Smooth muscle cell of bladder (primary cell): ENCODE data around the gene CMTM1. TPM values are rescaled to one million over a fixed set of nuclear protein-coding genes. Genes with fewer than 3 reads are reported as not detected.

ENCODE experiments used
- total RNA-seq: library from RNA; depleted of rRNA; stranded (reverse); fragments of >200 nt; gene quantifications from 2 replicates; pipeline ENCODE4 v1.2.3, GENCODE V29; 2014

The CMTM1 gene
- total RNA-seq = 1.3 and 1.8 TPM in 2 replicates

DNA sequence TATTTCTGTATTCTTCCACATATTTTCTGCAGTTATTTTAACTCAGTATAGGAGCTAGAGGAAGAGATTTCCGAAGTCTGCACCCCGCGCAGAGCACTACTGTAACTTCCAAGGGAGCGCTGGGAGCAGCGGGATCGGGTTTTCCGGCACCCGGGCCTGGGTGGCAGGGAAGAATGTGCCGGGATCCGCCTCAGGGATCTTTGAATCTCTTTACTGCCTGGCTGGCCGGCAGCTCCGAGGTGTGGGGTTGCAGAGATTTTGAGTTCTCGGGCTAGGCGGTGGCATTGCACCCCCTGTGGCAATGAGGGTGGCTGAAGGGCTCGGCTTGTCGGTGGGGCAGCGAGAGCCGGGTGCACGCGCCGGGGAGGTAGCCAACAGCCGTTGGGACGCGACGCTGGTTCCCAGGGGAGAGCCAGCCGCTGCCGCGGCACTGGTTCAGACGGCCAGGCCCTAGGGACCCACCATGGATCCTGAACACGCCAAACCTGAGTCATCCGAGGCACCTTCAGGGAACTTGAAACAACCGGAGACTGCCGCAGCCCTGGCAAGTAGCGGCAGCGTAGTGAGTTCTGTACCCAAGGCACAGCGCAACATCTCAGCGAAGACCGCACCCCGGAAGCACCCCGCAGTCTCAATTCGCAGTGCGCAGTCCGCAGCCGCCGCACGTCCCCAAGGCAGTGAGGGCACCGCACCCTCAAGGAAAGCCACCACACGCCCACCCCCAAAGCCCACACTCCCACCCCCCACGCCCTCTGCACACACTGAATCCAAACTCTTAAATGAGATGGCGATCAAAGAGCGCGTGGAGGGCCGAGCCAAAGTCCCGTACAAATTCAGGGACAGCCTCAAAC, at the start of gene CMTM1:
CMTM1 (plus strand) TSS at position 389 of the 851 bp plus-strand sequence; CDS start at position 464, 75 bp downstream.

DNA sequence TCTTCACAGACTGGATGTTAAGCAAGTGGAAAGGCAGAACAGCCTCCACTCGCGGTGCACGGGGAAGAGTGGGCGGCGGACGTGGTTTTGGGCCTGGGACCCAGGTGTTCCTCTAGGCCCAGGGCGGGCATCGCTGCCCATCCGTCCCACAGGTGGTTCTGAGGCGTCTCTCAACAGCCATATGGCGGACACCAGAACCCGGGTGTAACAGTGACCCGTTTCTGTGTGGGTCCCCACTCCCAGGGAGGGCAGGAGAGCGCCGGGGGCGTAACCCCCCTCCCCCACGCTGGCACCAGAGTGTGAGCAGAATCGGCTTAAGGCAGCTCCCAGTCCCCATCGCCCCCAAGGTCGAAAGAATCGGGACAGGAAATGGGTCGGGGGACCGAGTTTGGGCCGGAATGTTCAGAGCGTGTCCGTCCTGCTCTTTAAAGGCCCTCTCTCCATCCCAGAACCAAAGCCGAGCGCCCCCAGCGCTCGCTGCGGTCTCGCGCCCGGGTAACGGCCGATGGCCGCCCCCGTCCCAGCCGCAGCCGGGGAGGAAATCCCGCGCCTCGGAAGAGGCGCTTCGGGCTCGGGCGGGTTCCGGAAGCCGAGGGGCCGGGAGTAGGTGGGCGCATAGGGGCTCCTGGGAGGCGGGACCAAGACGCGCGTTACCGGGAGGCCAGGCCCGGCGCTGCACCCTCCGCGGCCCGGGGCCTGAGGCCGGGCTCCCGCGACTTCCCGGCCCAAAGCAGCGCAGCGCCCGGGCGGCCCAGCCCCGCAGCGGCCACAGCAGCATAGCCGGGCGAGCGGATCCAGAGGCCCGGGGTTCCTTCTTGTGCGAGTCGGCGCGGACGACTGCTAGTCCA, 16.7 kb upstream of the CMTM1 start, which contains the start of gene TK2:
TK2 (minus strand) TSS at position 839 of the 848 bp plus-strand sequence; CDS start at position 778, 61 bp downstream.

GRCh38 chr16:66552286-66553177, 13.7 kb upstream of the CMTM1 start, which contains the start of gene CKLF:
Gene CKLF (plus strand): TSS chr16:66552576. CDS start chr16:66552716, 140 bp downstream.

DNA sequence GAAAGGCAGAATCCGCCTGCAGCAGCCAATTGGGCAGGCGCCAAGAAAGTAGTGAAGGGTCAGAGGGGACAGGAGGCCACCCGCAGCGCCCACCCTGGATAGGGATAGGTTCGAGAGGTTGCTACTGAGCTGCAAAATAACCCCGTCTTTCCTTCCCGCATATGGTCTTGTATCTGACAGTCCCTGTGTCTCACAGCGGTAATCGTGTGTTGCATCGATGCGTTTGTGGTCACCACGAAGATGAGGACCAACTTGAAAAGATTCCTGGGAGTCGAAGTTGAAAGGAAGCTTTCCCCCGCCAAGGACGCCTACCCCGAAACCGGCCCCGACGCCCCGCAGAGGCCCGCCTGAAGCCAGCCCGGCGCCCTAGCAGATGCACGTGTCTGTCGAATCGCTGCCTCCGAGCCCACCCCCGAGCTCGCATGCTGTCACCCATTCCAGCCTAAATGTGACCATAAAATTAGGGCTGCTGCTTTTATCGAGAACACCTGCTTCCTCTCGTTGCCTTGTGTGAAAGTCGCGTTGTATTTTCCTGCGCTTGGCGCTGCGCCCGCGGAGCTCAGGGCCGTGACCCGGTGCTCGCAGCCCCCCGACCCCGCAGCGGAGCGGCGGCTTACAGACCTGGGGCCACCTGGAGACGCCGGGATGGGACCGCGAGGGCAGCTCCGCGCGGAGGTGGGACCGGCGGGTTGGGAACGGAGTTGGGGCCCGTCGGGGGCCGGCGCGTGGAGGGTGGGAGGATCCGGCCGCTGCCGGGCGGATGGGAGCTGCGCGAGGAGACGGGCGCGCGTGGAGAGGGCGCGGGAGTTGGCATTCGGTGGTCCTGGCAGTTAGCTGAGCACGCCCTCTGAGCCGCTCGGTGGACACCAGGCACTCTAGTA, 12.7 kb downstream of the CMTM1 start, which contains the start of gene CMTM2:
CMTM2 (plus strand) TSS at position 813 of the 881 bp plus-strand sequence. CDS start 145 bp downstream, outside the sequence.

DNA sequence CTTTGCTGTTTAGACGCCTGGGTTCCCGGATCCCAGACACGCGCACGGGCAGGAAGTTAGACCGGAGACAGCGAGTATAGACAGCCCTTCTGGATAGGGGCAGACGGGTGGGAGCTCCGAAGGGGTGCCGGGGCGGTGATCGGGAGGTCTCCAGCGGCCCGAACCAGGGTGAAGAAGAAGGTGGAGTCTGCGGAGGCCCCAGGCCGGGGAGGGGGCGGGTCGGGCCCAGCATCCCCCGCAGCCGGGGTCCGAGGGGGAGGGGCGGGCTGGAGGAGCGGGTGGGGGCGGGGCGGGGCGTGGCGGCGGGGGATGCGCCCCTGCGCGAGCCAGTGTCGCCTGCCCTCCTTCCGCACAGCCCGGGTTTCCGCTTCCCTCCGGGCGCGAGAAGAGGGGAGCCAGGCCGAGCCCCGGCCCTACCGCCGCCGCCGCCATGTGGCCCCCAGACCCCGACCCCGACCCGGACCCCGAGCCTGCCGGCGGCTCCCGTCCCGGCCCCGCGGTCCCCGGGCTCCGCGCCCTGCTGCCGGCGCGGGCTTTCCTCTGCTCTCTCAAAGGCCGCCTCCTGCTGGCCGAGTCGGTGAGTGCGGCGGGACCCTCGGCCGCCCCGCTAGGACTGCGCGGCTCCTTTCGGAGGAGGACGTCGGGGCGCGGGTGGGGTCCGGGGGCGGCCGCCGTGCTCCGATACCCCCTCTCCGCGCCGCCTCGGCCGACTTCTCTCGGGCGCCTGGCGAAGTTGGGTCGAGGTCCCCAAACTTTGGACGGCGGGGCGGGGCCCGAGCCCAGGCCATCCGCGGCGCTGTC, 38.3 kb downstream of the CMTM1 start, which contains the start of gene CMTM3:
CMTM3 (plus strand) TSS at position 329 of the 801 bp plus-strand sequence; CDS start at position 431, 102 bp downstream.

Other genes starting within 250 kb of the CMTM1 start
- under 0.01 and 0.83 TPM in 2 replicates for gene CDH5, start 199.7 kb upstream of the CMTM1 start, total RNA-seq
- gene BEAN1, start 139.1 kb upstream of the CMTM1 start, total RNA-seq = not detected in 2 replicates
- 48.8 and 78.9 TPM in 2 replicates for gene TK2, start 16.3 kb upstream of the CMTM1 start, total RNA-seq
- 33.4 and 41.8 TPM in 2 replicates for gene CKLF, start 13.9 kb upstream of the CMTM1 start, total RNA-seq
- gene CMTM2, start 13.0 kb downstream of the CMTM1 start, total RNA-seq = not detected in 2 replicates
- gene CMTM3, start 38.3 kb downstream of the CMTM1 start, total RNA-seq = 7.8 and 9.4 TPM in 2 replicates
- gene CMTM4, start 130.3 kb downstream of the CMTM1 start, total RNA-seq = 12.9 and 15.9 TPM in 2 replicates
- gene DYNC1LI2, start 185.2 kb downstream of the CMTM1 start, total RNA-seq = 104 and 122 TPM in 2 replicates
- gene TERB1, start 235.1 kb downstream of the CMTM1 start, total RNA-seq = under 0.01 and 0.09 TPM in 2 replicates